HCT116 (cell line): ENCODE measurements around the gene KIF7. TPM values are rescaled to one million over a fixed set of nuclear protein-coding genes. Genes with fewer than 3 reads are reported as not detected.

Experiments used
- ATAC-seq: fragments of 200-7000 bp; cut with Tn5 transposase; 2 replicates; pipeline ENCODE4 v1.9.1; 2020; ENCODE audit warnings: mild to moderate bottlenecking, moderate library complexity
- BruUV-seq: library from RNA; stranded (reverse); fragments of 400-500 nt; replicated peaks from 2 replicates; lab custom pipeline; 2021; lab: Mats Ljungman, UMichigan
- CTCF ChIA-PET: fragments of 300-600 bp; sonication (Branson Sonifier 250); formaldehyde crosslinking; loops from one replicate; lab custom pipeline; 2021; ENCODE audit warnings: antibody characterized with exemption; lab: Charles Lee
- POLR2A ChIA-PET: fragments of 300-600, 350-600 bp; sonication (Branson Sonifier 250); formaldehyde crosslinking; loops from one replicate; lab custom pipeline; 2021; ENCODE audit warnings: antibody characterized with exemption; lab: Charles Lee
- RAD21 ChIA-PET, 2 experiments: fragments of 300-600 bp; sonication (Branson Sonifier 250); formaldehyde crosslinking; loops; one replicate each; lab custom pipeline; 2023; ENCODE audit warnings: low total read pairs in 2 of 2; ENCODE audit not compliant: uncharacterized antibody in 2 of 2, unreplicated experiment in 2 of 2, low non-redundant PET in 1 of 2; lab: Charles Lee
- DNase-seq: peaks from one replicate; pipeline ENCODE4 v3.0.0-alpha.2; 2010; ENCODE audit warnings: low read depth, low spot score
- H2AFZ ChIP-seq: fragments of 200-600 bp; shearing (Covaris generic), sonication (generic); 2 replicates; pipeline ENCODE4 v1.6.1; 2017; ENCODE audit warnings: low read depth, mixed run types, mixed read lengths, antibody characterized with exemption, low read length; ENCODE audit not compliant: poor library complexity, severe bottlenecking
- H3K27ac ChIP-seq: 2 replicates; pipeline ENCODE4 v1.5.1; 2012; ENCODE audit warnings: low read depth, low read length
- H3K27me3 ChIP-seq: fragments of 200-600 bp; sonication (generic); 2 replicates; pipeline ENCODE4 v1.6.1; 2016; ENCODE audit warnings: mixed run types, low read length, mixed read lengths; ENCODE audit not compliant: insufficient read depth
- H3K36me3 ChIP-seq, 2 experiments: fragments of 200-500 bp in 1 of 2; fragments of 200-600 bp in 1 of 2; sonication (Bioruptor generic) in 1 of 2; sonication (generic) in 1 of 2; 2 replicates each; pipeline versions ENCODE4 v1.5.1 to v1.6.1; 2014 to 2016; ENCODE audit warnings: low read length in 2 of 2, inconsistent platforms in 1 of 2, mixed read lengths in 1 of 2, mixed run types in 1 of 2; ENCODE audit not compliant: insufficient read depth in 2 of 2, control insufficient read depth in 1 of 2
- H3K4me1 ChIP-seq, 2 experiments: fragments of 200-600 bp in 1 of 2; sonication (generic) in 1 of 2; 2 replicates each; pipeline versions ENCODE4 v1.5.1 to v1.6.1; 2012 to 2017; ENCODE audit warnings: low read length in 2 of 2, inconsistent platforms in 1 of 2, mild to moderate bottlenecking in 1 of 2, mixed read lengths in 1 of 2, mixed run types in 1 of 2, moderate library complexity in 1 of 2; ENCODE audit not compliant: insufficient read depth in 2 of 2, control insufficient read depth in 1 of 2
- H3K4me2 ChIP-seq: fragments of 200-600 bp; sonication (generic); 2 replicates; pipeline ENCODE4 v1.6.1; 2017; ENCODE audit warnings: mixed run types, low read length, mixed read lengths
- H3K4me3 ChIP-seq, 2 experiments: fragments of 200-600 bp in 1 of 2; sonication (generic) in 1 of 2; replicated peaks in 1 of 2; 2 replicates each; pipeline ENCODE4 v1.5.1; 2011 to 2016; ENCODE audit warnings: low read length in 2 of 2, control low read depth in 1 of 2, low read depth in 1 of 2, mild to moderate bottlenecking in 1 of 2, mixed read lengths in 1 of 2, mixed run types in 1 of 2
- H3K79me2 ChIP-seq: fragments of 200-600 bp; sonication (generic); 2 replicates; pipeline ENCODE4 v1.6.1; 2017; ENCODE audit warnings: mild to moderate bottlenecking, mixed run types, low read length, moderate library complexity, mixed read lengths; ENCODE audit not compliant: insufficient read depth
- H3K9ac ChIP-seq: fragments of 200-600 bp; sonication (generic); 2 replicates; pipeline ENCODE4 v1.6.1; 2016; ENCODE audit warnings: low read length, mixed read lengths
- H3K9me2 ChIP-seq: fragments of 200-600 bp; sonication (generic), shearing (Covaris generic); 2 replicates; pipeline ENCODE4 v1.6.1; 2017; ENCODE audit warnings: mixed run types, mild to moderate bottlenecking, moderate library complexity; ENCODE audit not compliant: insufficient read depth
- H3K9me3 ChIP-seq, 2 experiments: fragments of 200-500 bp in 1 of 2; fragments of 200-600 bp in 1 of 2; sonication (Bioruptor generic) in 1 of 2; sonication (generic) in 1 of 2; 2 replicates each; pipeline ENCODE4 v1.6.1; 2014 to 2017; ENCODE audit warnings: low read length in 2 of 2, mixed read lengths in 2 of 2, inconsistent platforms in 1 of 2, low read depth in 1 of 2, mild to moderate bottlenecking in 1 of 2, mixed run types in 1 of 2, moderate library complexity in 1 of 2; ENCODE audit not compliant: control insufficient read depth in 1 of 2, insufficient read depth in 1 of 2
- H4K20me1 ChIP-seq: fragments of 200-600 bp; sonication (generic), shearing (Covaris generic); 2 replicates; pipeline ENCODE4 v1.6.1; 2017; ENCODE audit warnings: mixed run types, mild to moderate bottlenecking, moderate library complexity; ENCODE audit not compliant: insufficient read depth
- CBX3 ChIP-seq: IDR thresholded peaks from 2 replicates; pipeline ENCODE4 v1.6.1; 2012; ENCODE audit warnings: low read depth
- CEBPB ChIP-seq: IDR thresholded peaks from 2 replicates; pipeline ENCODE4 v1.6.1; 2012; ENCODE audit warnings: low read depth
- ELF1 ChIP-seq: IDR thresholded peaks from 2 replicates; pipeline ENCODE4 v1.6.1; 2012; ENCODE audit warnings: low read depth, borderline replicate concordance
- EZH2 ChIP-seq: fragments of 200-600 bp; sonication (generic); IDR thresholded peaks from 2 replicates; pipeline ENCODE4 v1.6.1; 2017; ENCODE audit warnings: antibody characterized with exemption, mixed run types
- JUND ChIP-seq: IDR thresholded peaks from 2 replicates; pipeline ENCODE4 v1.6.1; 2012
- POLR2AphosphoS5 ChIP-seq: IDR thresholded peaks from 2 replicates; pipeline ENCODE4 v1.6.1; 2011; ENCODE audit warnings: mild to moderate bottlenecking, low read depth, low read length, moderate library complexity
- REST ChIP-seq: IDR thresholded peaks from 2 replicates; pipeline ENCODE4 v1.6.1; 2012; ENCODE audit warnings: low read depth
- YY1 ChIP-seq: IDR thresholded peaks from 2 replicates; pipeline ENCODE4 v1.6.1; 2011; ENCODE audit warnings: low read length, low read depth, moderate library complexity, mild to moderate bottlenecking; ENCODE audit not compliant: insufficient replicate concordance; ENCODE audit errors: extremely low read depth
- ZFX ChIP-seq: fragments of 450-650 bp; IDR thresholded peaks from 2 replicates; pipeline ENCODE4 v1.6.1; 2017
- intact Hi-C: fragments of 100-400 bp; cut with micrococcal nuclease; formaldehyde crosslinking; loops from 2 replicates; pipeline ENCODE4 v1.10.0; 2022
- total RNA-seq: library from RNA; stranded (reverse); gene quantifications from one replicate; pipeline ENCODE4 v1.2.1, GENCODE V29; 2021; ENCODE audit not compliant: unreplicated experiment
- TF ChIP-seq, protein P1 (sequence below), 3 experiments: fragments of 200-600 bp in 1 of 3; sonication (generic) in 1 of 3; IDR thresholded peaks in 2 of 3; conservative IDR thresholded peaks in 1 of 3; 2 replicates each; pipeline ENCODE4 v1.5.1; 2012 to 2017; ENCODE audit warnings: low read depth in 2 of 3, low read length in 2 of 3, antibody characterized with exemption in 1 of 3, borderline replicate concordance in 1 of 3, control low read depth in 1 of 3, mild to moderate bottlenecking in 1 of 3, mixed read lengths in 1 of 3, mixed run types in 1 of 3, moderate library complexity in 1 of 3; ENCODE audit not compliant: insufficient read depth in 1 of 3
- TF ChIP-seq, protein P2 (sequence below): IDR thresholded peaks from 2 replicates; pipeline ENCODE4 v1.6.1; 2011; ENCODE audit warnings: mild to moderate bottlenecking, low read length, moderate library complexity; ENCODE audit not compliant: insufficient replicate concordance; ENCODE audit errors: extremely low read depth
- TF ChIP-seq, protein P3 (sequence below): IDR thresholded peaks from 2 replicates; pipeline ENCODE4 v1.6.1; 2012

KIF7 gene
- total RNA-seq, 1 experiment from 2014 or later, result 0.12 TPM

DNA sequence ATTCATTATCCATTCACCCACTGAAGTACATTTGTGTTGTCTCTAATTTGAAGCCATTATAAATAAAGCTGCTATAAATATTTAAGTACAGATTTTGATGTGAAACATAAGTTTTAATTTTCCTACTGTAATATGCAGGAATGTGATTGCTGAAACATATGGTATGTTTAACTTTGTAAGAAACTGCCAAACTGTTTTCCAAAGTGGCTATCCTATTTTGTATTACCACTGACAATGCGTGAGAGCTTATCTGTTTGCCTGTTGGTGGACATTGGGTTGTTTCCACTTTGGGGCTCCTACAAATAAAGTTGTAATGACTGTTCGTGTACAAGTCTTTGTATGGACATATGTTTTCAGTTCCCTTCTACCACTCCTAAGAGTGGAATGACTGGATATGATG is 37.8 kb upstream of the KIF7 start:
- Histone ChIP-seq H3K4me2 (no peak overlapping the region), H3K27me3 (no peaks in the 10 kb centered on the region), H4K20me1 (no peaks in the 10 kb centered on the region), H3K79me2 (no peaks in the 10 kb centered on the region), H3K9me3 (no peaks in the 10 kb centered on the region), H3K9me2 (no peaks in the 10 kb centered on the region), H3K4me3 (no peak overlapping the region), H3K36me3 (no peaks in the 10 kb centered on the region), H3K9ac (no peak overlapping the region), H3K27ac (no peak overlapping the region), H2AFZ (no peak overlapping the region), H3K4me1 (peaks cover 7 to 13% of the 10 kb centered on the region in 2 experiments)
- no peak for DNase-seq
- ChIA-PET POLR2A (no interaction called here), CTCF (no interaction called here), RAD21 (no interaction called here)
- no TSS peak for BruUV-seq
- intact Hi-C loops, result no loop called here
- TF ChIP-seq EZH2 (no peak), ZFX (no peak), CBX3 (no peak), JUND (no peak), YY1 (no peak), ELF1 (no peak), POLR2AphosphoS5 (no peak), CEBPB (no peak), REST (no peak)
- TF ChIP-seq, protein P1, sequence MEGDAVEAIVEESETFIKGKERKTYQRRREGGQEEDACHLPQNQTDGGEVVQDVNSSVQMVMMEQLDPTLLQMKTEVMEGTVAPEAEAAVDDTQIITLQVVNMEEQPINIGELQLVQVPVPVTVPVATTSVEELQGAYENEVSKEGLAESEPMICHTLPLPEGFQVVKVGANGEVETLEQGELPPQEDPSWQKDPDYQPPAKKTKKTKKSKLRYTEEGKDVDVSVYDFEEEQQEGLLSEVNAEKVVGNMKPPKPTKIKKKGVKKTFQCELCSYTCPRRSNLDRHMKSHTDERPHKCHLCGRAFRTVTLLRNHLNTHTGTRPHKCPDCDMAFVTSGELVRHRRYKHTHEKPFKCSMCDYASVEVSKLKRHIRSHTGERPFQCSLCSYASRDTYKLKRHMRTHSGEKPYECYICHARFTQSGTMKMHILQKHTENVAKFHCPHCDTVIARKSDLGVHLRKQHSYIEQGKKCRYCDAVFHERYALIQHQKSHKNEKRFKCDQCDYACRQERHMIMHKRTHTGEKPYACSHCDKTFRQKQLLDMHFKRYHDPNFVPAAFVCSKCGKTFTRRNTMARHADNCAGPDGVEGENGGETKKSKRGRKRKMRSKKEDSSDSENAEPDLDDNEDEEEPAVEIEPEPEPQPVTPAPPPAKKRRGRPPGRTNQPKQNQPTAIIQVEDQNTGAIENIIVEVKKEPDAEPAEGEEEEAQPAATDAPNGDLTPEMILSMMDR (IDR thresholded peaks at IDR 0.05 in 2 of 3, conservative IDR thresholded peaks at IDR 0.05 in 1 of 3; ENCODE audit: borderline replicate concordance in 1 of 3, insufficient read depth in 1 of 3, low read depth in 2 of 3, low read length in 2 of 3), result no peak
- TF ChIP-seq, protein P2, sequence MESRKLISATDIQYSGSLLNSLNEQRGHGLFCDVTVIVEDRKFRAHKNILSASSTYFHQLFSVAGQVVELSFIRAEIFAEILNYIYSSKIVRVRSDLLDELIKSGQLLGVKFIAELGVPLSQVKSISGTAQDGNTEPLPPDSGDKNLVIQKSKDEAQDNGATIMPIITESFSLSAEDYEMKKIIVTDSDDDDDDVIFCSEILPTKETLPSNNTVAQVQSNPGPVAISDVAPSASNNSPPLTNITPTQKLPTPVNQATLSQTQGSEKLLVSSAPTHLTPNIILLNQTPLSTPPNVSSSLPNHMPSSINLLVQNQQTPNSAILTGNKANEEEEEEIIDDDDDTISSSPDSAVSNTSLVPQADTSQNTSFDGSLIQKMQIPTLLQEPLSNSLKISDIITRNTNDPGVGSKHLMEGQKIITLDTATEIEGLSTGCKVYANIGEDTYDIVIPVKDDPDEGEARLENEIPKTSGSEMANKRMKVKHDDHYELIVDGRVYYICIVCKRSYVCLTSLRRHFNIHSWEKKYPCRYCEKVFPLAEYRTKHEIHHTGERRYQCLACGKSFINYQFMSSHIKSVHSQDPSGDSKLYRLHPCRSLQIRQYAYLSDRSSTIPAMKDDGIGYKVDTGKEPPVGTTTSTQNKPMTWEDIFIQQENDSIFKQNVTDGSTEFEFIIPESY, result no peak
- TF ChIP-seq, protein P3, sequence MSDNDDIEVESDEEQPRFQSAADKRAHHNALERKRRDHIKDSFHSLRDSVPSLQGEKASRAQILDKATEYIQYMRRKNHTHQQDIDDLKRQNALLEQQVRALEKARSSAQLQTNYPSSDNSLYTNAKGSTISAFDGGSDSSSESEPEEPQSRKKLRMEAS, result no peak
- TF ChIP-seq, all 23 proteins: peak for 0
- ATAC-seq, result no peak
